Smooth muscle cell (in vitro differentiated cells): ENCODE data around the gene LIMK2. TPM values are rescaled to one million over a fixed set of nuclear protein-coding genes. Genes with fewer than 3 reads are reported as not detected.

Experiments used
- DNase-seq: peaks from one replicate; lab custom pipeline; 2025; ENCODE audit not compliant: unreplicated experiment; lab: John Stamatoyannopoulos, UW
- H2AFZ ChIP-seq: fragments of 200-600 bp; sonication (generic); 2 replicates; pipeline ENCODE4 v1.6.0; 2016; ENCODE audit warnings: antibody characterized with exemption, low read depth, mild to moderate bottlenecking
- H3F3A ChIP-seq: fragments of 200-600 bp; sonication (generic); 2 replicates; pipeline ENCODE4 v1.6.0; 2017; ENCODE audit warnings: antibody characterized with exemption, low read depth
- H3K27ac ChIP-seq: fragments of 200-600 bp; sonication (generic); 2 replicates; pipeline ENCODE4 v1.5.1; 2016; ENCODE audit warnings: low read depth, mild to moderate bottlenecking
- H3K27me3 ChIP-seq: fragments of 200-600 bp; sonication (generic); 2 replicates; pipeline ENCODE4 v1.6.1; 2016; ENCODE audit warnings: low read depth, mild to moderate bottlenecking
- H3K36me3 ChIP-seq: fragments of 200-600 bp; sonication (generic); 2 replicates; pipeline ENCODE4 v1.5.1; 2016; ENCODE audit warnings: low read depth
- H3K4me1 ChIP-seq: fragments of 200-600 bp; sonication (generic); 2 replicates; pipeline ENCODE4 v1.5.1; 2016; ENCODE audit warnings: low read depth
- H3K4me2 ChIP-seq: fragments of 200-600 bp; sonication (generic); 2 replicates; pipeline ENCODE4 v1.6.0; 2016; ENCODE audit warnings: mild to moderate bottlenecking
- H3K4me3 ChIP-seq: fragments of 200-600 bp; sonication (generic); 2 replicates; pipeline ENCODE4 v1.5.1; 2016; ENCODE audit warnings: mild to moderate bottlenecking
- H3K79me2 ChIP-seq: fragments of 200-600 bp; sonication (generic); 2 replicates; pipeline ENCODE4 v1.6.0; 2016; ENCODE audit warnings: low read depth, mild to moderate bottlenecking
- H3K9ac ChIP-seq: fragments of 200-600 bp; sonication (generic); 2 replicates; pipeline ENCODE4 v1.6.0; 2016; ENCODE audit warnings: low read depth
- H3K9me3 ChIP-seq: fragments of 200-600 bp; sonication (generic); replicated peaks from 2 replicates; pipeline ENCODE4 v1.5.1; 2016; ENCODE audit warnings: low read depth
- H4K20me1 ChIP-seq: fragments of 200-600 bp; sonication (generic); 2 replicates; pipeline ENCODE4 v1.6.0; 2016; ENCODE audit warnings: low read depth
- CTCF ChIP-seq: fragments of 200-600 bp; sonication (generic); IDR thresholded peaks from 2 replicates; pipeline ENCODE4 v1.5.1; 2017; ENCODE audit warnings: borderline replicate concordance, mild to moderate bottlenecking, antibody characterized with exemption; ENCODE audit not compliant: insufficient read depth, poor library complexity, severe bottlenecking
- WGBS: methylation state at CpG from one replicate; pipeline ENCODE4 v1.1.7; 2016; ENCODE audit warnings: low lambda C conversion rate; 5-methylcytosine and 5-hydroxymethylcytosine counted together
- polyA plus RNA-seq: library from polyadenylated mRNA; unstranded; fragments of >200 nt; fragmentation: Nextera tagmentation; extraction: Ambion mirVana; gene quantifications from 2 replicates; pipeline ENCODE4 v1.2.1, GENCODE V29; 2016
- total RNA-seq: library from RNA; depleted of rRNA; stranded (reverse); fragments of >200 nt; gene quantifications from 2 replicates; pipeline ENCODE4 v1.2.3, GENCODE V29; 2014

Gene LIMK2
- total and polyA plus RNA-seq, 2 experiments from 2014 or later: 85.7 to 126 TPM

- no peak for DNase-seq
- H2AFZ ChIP-seq: no peak overlapping the region
- no peak overlapping the region for H3K4me2 ChIP-seq
- H3K36me3 ChIP-seq: no peaks in the 10 kb centered on the region
- WGBS: 86% methylated on average over 5 of the region's 5 CpGs
- no peak overlapping the region for H3K9ac ChIP-seq
- peaks cover 3% of the 10 kb centered on the region for H3K4me1 ChIP-seq
- no peaks in the 10 kb centered on the region for H3K79me2 ChIP-seq
- no peaks in the 10 kb centered on the region for H3F3A ChIP-seq
- no peaks in the 10 kb centered on the region for H3K9me3 ChIP-seq
- no peak overlapping the region for H3K4me3 ChIP-seq
- no peaks in the 10 kb centered on the region for H4K20me1 ChIP-seq
- no peak overlapping the region for H3K27ac ChIP-seq
- no peaks in the 10 kb centered on the region for H3K27me3 ChIP-seq
- no peak for TF ChIP-seq CTCF
Measured at GRCh38 chr22:31288496-31289240, 76.6 kb downstream of the LIMK2 start.

- Histone ChIP-seq H3K4me1 (peaks cover 3% of the 10 kb centered on the region), H3K4me2 (no peak overlapping the region), H3K27ac (no peak overlapping the region), H3K79me2 (no peaks in the 10 kb centered on the region), H3K9me3 (no peaks in the 10 kb centered on the region), H3K36me3 (no peaks in the 10 kb centered on the region), H2AFZ (no peak overlapping the region), H3F3A (no peaks in the 10 kb centered on the region), H4K20me1 (no peaks in the 10 kb centered on the region), H3K27me3 (no peaks in the 10 kb centered on the region), H3K9ac (no peak overlapping the region), H3K4me3 (no peak overlapping the region)
- DNase-seq: no peak
- 89% methylated on average over 13 of the region's 13 CpGs for WGBS
- TF ChIP-seq CTCF: no peak
Measured at GRCh38 chr22:31289344-31289743, 77.2 kb downstream of the LIMK2 start.

- H4K20me1 ChIP-seq: no peaks in the 10 kb centered on the region
- H3F3A ChIP-seq: no peaks in the 10 kb centered on the region
- WGBS: 1% methylated on average over 91 of the region's 95 CpGs
- H3K27me3 ChIP-seq: no peaks in the 10 kb centered on the region
- no peaks in the 10 kb centered on the region for H3K9me3 ChIP-seq
- no peak for TF ChIP-seq CTCF
- peak; percentile 71 for DNase-seq
- peak overlapping the region; percentile 88 for H3K4me2 ChIP-seq
- H3K4me1 ChIP-seq: peaks cover 3% of the 10 kb centered on the region
- peak overlapping the region; percentile 79 for H3K27ac ChIP-seq
- no peaks in the 10 kb centered on the region for H3K36me3 ChIP-seq
- no peaks in the 10 kb centered on the region for H3K79me2 ChIP-seq
- peak overlapping the region; percentile 75 for H2AFZ ChIP-seq
- H3K4me3 ChIP-seq: peak overlapping the region; percentile 55
- peak overlapping the region; percentile 80 for H3K9ac ChIP-seq
Measured at GRCh38 chr22:31290494-31291471, 78.7 kb downstream of the LIMK2 start.
